Measurements from ENCODE around the gene SPATA31D3. TPM values are rescaled to one million over a fixed set of nuclear protein-coding genes. Genes with fewer than 3 reads are reported as not detected.

The SPATA31D3 gene
- total RNA-seq, 1 donor: not detected

GRCh38 chr9:81898851-81899250, 44.4 kb upstream of the SPATA31D3 start:
- no peaks in the 10 kb centered on the region for H4K20me1 ChIP-seq (ENCODE audit: insufficient read depth, low read length)
- no peak overlapping the region for H2AFZ ChIP-seq (ENCODE audit: low read length)
- no peaks in the 10 kb centered on the region for H3K9me3 ChIP-seq (ENCODE audit: low read depth, low read length)
- DNase-seq (ENCODE audit: insufficient read length, low spot score, missing footprints): no peak
- no peak overlapping the region for H3K4me3 ChIP-seq (ENCODE audit: insufficient read depth, low read length)
- H3K27me3 ChIP-seq (ENCODE audit: insufficient read depth, low read length): no peaks in the 10 kb centered on the region
- no peak overlapping the region for H3K27ac ChIP-seq (ENCODE audit: low read depth, low read length)
- H3K4me2 ChIP-seq (ENCODE audit: insufficient read depth, low read length): no peak overlapping the region
- no peaks in the 10 kb centered on the region for H3K4me1 ChIP-seq (ENCODE audit: insufficient read depth, low read length)
- no peaks in the 10 kb centered on the region for H3K36me3 ChIP-seq (ENCODE audit: insufficient read depth, low read length)
- H3K79me2 ChIP-seq (ENCODE audit: insufficient read depth, low read length): no peaks in the 10 kb centered on the region
- no peak for TF ChIP-seq CTCF (IDR thresholded peaks at IDR 0.05; ENCODE audit: extremely low read depth, low read depth, low read length)

- Histone ChIP-seq H4K20me1 (ENCODE audit: insufficient read depth, low read length) (no peaks in the 10 kb centered on the region), H3K27me3 (ENCODE audit: insufficient read depth, low read length) (no peaks in the 10 kb centered on the region), H3K4me3 (ENCODE audit: insufficient read depth, low read length) (no peak overlapping the region), H3K79me2 (ENCODE audit: insufficient read depth, low read length) (no peaks in the 10 kb centered on the region), H3K9me3 (ENCODE audit: low read depth, low read length) (no peaks in the 10 kb centered on the region), H3K4me2 (ENCODE audit: insufficient read depth, low read length) (no peak overlapping the region), H3K27ac (ENCODE audit: low read depth, low read length) (no peak overlapping the region), H3K36me3 (ENCODE audit: insufficient read depth, low read length) (no peaks in the 10 kb centered on the region), H2AFZ (ENCODE audit: low read length) (no peak overlapping the region), H3K4me1 (ENCODE audit: insufficient read depth, low read length) (peaks cover 3% of the 10 kb centered on the region)
- TF ChIP-seq CTCF (IDR thresholded peaks at IDR 0.05; ENCODE audit: extremely low read depth, low read depth, low read length): no peak
- no peak for DNase-seq (ENCODE audit: insufficient read length, low spot score, missing footprints)
Observed at GRCh38 chr9:81902196-81902595, 41.1 kb upstream of the SPATA31D3 start.

- TF ChIP-seq CTCF (IDR thresholded peaks at IDR 0.05; ENCODE audit: extremely low read depth, low read depth, low read length): no peak
- Histone ChIP-seq H3K27me3 (ENCODE audit: insufficient read depth, low read length) (no peaks in the 10 kb centered on the region), H3K79me2 (ENCODE audit: insufficient read depth, low read length) (no peaks in the 10 kb centered on the region), H3K4me2 (ENCODE audit: insufficient read depth, low read length) (no peak overlapping the region), H3K36me3 (ENCODE audit: insufficient read depth, low read length) (no peaks in the 10 kb centered on the region), H4K20me1 (ENCODE audit: insufficient read depth, low read length) (no peaks in the 10 kb centered on the region), H3K4me1 (ENCODE audit: insufficient read depth, low read length) (peaks cover 3% of the 10 kb centered on the region), H3K4me3 (ENCODE audit: insufficient read depth, low read length) (no peak overlapping the region), H3K9me3 (ENCODE audit: low read depth, low read length) (no peaks in the 10 kb centered on the region), H2AFZ (ENCODE audit: low read length) (no peak overlapping the region), H3K27ac (ENCODE audit: low read depth, low read length) (no peak overlapping the region)
- peak; percentile 25 for DNase-seq (ENCODE audit: insufficient read length, low spot score, missing footprints)
Observed at GRCh38 chr9:81902626-81903025, 40.7 kb upstream of the SPATA31D3 start.

GRCh38 chr9:81906671-81907070, 36.6 kb upstream of the SPATA31D3 start:
- H3K36me3 ChIP-seq (ENCODE audit: insufficient read depth, low read length): no peaks in the 10 kb centered on the region
- no peak overlapping the region for H3K4me2 ChIP-seq (ENCODE audit: insufficient read depth, low read length)
- TF ChIP-seq CTCF (IDR thresholded peaks at IDR 0.05; ENCODE audit: extremely low read depth, low read depth, low read length): no peak
- H2AFZ ChIP-seq (ENCODE audit: low read length): no peak overlapping the region
- peaks cover 3% of the 10 kb centered on the region for H3K4me1 ChIP-seq (ENCODE audit: insufficient read depth, low read length)
- no peak for DNase-seq (ENCODE audit: insufficient read length, low spot score, missing footprints)
- H3K9me3 ChIP-seq (ENCODE audit: low read depth, low read length): no peaks in the 10 kb centered on the region
- H4K20me1 ChIP-seq (ENCODE audit: insufficient read depth, low read length): no peaks in the 10 kb centered on the region
- no peak overlapping the region for H3K27ac ChIP-seq (ENCODE audit: low read depth, low read length)
- H3K27me3 ChIP-seq (ENCODE audit: insufficient read depth, low read length): no peaks in the 10 kb centered on the region
- no peaks in the 10 kb centered on the region for H3K79me2 ChIP-seq (ENCODE audit: insufficient read depth, low read length)
- no peak overlapping the region for H3K4me3 ChIP-seq (ENCODE audit: insufficient read depth, low read length)

Data from osteoblast (primary cell).